K562 (cell line): Measurements from ENCODE around the gene NACC1. TPM values are rescaled to one million over a fixed set of nuclear protein-coding genes. Genes with fewer than 3 reads are reported as not detected.

Experiments
- CCNT2 ChIP-seq: IDR thresholded peaks from 2 replicates; pipeline ENCODE4 v1.6.1; 2011; ENCODE audit warnings: borderline replicate concordance, low read depth, mild to moderate bottlenecking, moderate library complexity, mixed read lengths, low read length; ENCODE audit not compliant: insufficient read length; ENCODE audit errors: extremely low read depth
- HMGN3 ChIP-seq: IDR thresholded peaks from 2 replicates; pipeline ENCODE4 v1.6.1; 2011; ENCODE audit warnings: borderline replicate concordance, low read depth, mild to moderate bottlenecking, mixed read lengths, low read length; ENCODE audit not compliant: insufficient read length; ENCODE audit errors: extremely low read depth
- IFI16 ChIP-seq: fragments of 250-450 bp; sonication (Bioruptor Pico); IDR thresholded peaks from 2 replicates; pipeline ENCODE4 v2.1.2; 2022; ENCODE audit warnings: mild to moderate bottlenecking, inconsistent platforms
- NR2F6 ChIP-seq: fragments of 450-650 bp; formaldehyde crosslinking; IDR thresholded peaks from 2 replicates; pipeline ENCODE4 v1.4.0; 2020; ENCODE audit warnings: mild to moderate bottlenecking
- SAP30 ChIP-seq: fragments of 200-600 bp; sonication (generic); IDR thresholded peaks from 2 replicates; pipeline ENCODE4 v1.6.1; 2012; ENCODE audit warnings: borderline replicate concordance, low read depth, mild to moderate bottlenecking, moderate library complexity, low read length, control low read depth, inconsistent platforms; ENCODE audit not compliant: insufficient read depth, poor library complexity, severe bottlenecking
- SLC30A9 ChIP-seq: fragments of 250-450 bp; sonication (Bioruptor Pico); IDR thresholded peaks from 2 replicates; pipeline ENCODE4 v1.8.0; 2022; ENCODE audit warnings: mild to moderate bottlenecking, moderate library complexity
- SMARCA5 ChIP-seq: fragments of 450-650 bp; IDR thresholded peaks from 2 replicates; pipeline ENCODE4 v1.6.1; 2016
- SOX6 ChIP-seq: fragments of 450-650 bp; IDR thresholded peaks from 2 replicates; pipeline ENCODE4 v1.6.1; 2014; ENCODE audit warnings: mild to moderate bottlenecking
- ZNF408 ChIP-seq: fragments of 250-450 bp; sonication (Bioruptor Pico); IDR thresholded peaks from 2 replicates; pipeline ENCODE4 v1.4.0; 2020; ENCODE audit warnings: low read depth, mild to moderate bottlenecking, moderate library complexity
- polyA plus RNA-seq, 8 experiments: library from polyadenylated mRNA; depleted of rRNA in 4 of 8; stranded (reverse) in 5 of 8; unstranded in 3 of 8; fragments of >200 nt; fragmentation: Nextera tagmentation in 2 of 8; fragmentation: Illumina TruSeq in 1 of 8; extraction: Ambion mirVana in 2 of 8; extraction: Trizol in 1 of 8; gene quantifications; 2 replicates each; pipeline versions ENCODE4 v1.2.1 to v1.2.3, GENCODE V29; 2011 to 2014; ENCODE audit warnings: inconsistent platforms in 1 of 8, missing spikeins in 1 of 8
- total RNA-seq, 7 experiments: library from RNA; depleted of rRNA in 6 of 7; stranded (reverse); fragments of >200 nt in 6 of 7; fragmentation: Illumina TruSeq in 2 of 7; extraction: Trizol in 2 of 7; gene quantifications; 2 replicates each; pipeline versions ENCODE4 v1.2.1 to v1.2.3, GENCODE V29; 2011 to 2021; ENCODE audit warnings: low replicate concordance in 1 of 7
- TF ChIP-seq, protein P1 (sequence below): sonication (generic); formaldehyde crosslinking; IDR thresholded peaks from 2 replicates; pipeline ENCODE4 v1.8.0; 2023; ENCODE audit warnings: missing genetic modification reagents, mild to moderate bottlenecking, borderline replicate concordance
- TF ChIP-seq, protein P2 (sequence below): fragments of 450-650 bp; IDR thresholded peaks from 2 replicates; pipeline ENCODE4 v1.6.1; 2016; ENCODE audit warnings: mild to moderate bottlenecking

NACC1 gene
- total and polyA plus RNA-seq, 9 of the 15 experiments (the other 6 are each of a cell fraction or from before 2014, with no cell fraction given): 0.04 to 96.6 (median 25.8) TPM

DNA sequence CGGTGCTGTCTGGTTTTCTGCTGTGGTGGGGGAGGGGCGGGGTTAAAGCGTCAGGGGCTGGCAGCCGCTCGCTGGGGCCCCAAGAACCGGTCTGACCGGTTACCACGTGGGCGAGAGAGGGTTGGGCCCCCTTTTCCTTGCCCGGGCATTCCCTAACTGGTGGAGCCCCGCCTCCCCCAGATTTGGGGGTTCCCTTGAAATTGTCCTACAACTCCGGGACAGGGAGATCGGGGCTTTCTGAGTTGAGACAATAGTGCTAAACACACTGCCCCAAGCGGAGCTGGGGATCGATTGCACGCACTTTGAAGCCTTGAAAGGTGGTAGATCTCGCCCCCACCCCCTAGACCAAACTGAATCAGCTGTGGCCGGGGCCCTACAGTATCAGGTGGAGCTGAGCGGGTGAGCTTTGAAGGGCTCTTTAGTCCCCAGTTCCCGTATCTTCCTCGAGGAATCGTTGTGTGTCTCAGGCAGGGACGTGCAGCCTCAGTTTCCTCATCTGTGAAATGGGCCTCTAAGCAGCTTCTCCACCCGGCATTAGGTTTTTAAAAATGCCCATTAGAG, 36.9 kb downstream of the NACC1 start (continued):
- TF ChIP-seq, protein P1, sequence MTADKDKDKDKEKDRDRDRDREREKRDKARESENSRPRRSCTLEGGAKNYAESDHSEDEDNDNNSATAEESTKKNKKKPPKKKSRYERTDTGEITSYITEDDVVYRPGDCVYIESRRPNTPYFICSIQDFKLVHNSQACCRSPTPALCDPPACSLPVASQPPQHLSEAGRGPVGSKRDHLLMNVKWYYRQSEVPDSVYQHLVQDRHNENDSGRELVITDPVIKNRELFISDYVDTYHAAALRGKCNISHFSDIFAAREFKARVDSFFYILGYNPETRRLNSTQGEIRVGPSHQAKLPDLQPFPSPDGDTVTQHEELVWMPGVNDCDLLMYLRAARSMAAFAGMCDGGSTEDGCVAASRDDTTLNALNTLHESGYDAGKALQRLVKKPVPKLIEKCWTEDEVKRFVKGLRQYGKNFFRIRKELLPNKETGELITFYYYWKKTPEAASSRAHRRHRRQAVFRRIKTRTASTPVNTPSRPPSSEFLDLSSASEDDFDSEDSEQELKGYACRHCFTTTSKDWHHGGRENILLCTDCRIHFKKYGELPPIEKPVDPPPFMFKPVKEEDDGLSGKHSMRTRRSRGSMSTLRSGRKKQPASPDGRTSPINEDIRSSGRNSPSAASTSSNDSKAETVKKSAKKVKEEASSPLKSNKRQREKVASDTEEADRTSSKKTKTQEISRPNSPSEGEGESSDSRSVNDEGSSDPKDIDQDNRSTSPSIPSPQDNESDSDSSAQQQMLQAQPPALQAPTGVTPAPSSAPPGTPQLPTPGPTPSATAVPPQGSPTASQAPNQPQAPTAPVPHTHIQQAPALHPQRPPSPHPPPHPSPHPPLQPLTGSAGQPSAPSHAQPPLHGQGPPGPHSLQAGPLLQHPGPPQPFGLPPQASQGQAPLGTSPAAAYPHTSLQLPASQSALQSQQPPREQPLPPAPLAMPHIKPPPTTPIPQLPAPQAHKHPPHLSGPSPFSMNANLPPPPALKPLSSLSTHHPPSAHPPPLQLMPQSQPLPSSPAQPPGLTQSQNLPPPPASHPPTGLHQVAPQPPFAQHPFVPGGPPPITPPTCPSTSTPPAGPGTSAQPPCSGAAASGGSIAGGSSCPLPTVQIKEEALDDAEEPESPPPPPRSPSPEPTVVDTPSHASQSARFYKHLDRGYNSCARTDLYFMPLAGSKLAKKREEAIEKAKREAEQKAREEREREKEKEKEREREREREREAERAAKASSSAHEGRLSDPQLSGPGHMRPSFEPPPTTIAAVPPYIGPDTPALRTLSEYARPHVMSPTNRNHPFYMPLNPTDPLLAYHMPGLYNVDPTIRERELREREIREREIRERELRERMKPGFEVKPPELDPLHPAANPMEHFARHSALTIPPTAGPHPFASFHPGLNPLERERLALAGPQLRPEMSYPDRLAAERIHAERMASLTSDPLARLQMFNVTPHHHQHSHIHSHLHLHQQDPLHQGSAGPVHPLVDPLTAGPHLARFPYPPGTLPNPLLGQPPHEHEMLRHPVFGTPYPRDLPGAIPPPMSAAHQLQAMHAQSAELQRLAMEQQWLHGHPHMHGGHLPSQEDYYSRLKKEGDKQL (CRISPR knock-in tag): no peak; the same call in 1 of the 2 replicates
- TF ChIP-seq NR2F6 (CRISPR knock-in tag): no peak
- no peak for TF ChIP-seq CCNT2
- peak; percentile 2 for TF ChIP-seq HMGN3
- TF ChIP-seq ZNF408 (CRISPR knock-in tag): no peak
- no peak for TF ChIP-seq SAP30
- no peak for TF ChIP-seq IFI16 (CRISPR knock-in tag)
- TF ChIP-seq, protein P2, sequence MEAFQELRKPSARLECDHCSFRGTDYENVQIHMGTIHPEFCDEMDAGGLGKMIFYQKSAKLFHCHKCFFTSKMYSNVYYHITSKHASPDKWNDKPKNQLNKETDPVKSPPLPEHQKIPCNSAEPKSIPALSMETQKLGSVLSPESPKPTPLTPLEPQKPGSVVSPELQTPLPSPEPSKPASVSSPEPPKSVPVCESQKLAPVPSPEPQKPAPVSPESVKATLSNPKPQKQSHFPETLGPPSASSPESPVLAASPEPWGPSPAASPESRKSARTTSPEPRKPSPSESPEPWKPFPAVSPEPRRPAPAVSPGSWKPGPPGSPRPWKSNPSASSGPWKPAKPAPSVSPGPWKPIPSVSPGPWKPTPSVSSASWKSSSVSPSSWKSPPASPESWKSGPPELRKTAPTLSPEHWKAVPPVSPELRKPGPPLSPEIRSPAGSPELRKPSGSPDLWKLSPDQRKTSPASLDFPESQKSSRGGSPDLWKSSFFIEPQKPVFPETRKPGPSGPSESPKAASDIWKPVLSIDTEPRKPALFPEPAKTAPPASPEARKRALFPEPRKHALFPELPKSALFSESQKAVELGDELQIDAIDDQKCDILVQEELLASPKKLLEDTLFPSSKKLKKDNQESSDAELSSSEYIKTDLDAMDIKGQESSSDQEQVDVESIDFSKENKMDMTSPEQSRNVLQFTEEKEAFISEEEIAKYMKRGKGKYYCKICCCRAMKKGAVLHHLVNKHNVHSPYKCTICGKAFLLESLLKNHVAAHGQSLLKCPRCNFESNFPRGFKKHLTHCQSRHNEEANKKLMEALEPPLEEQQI: no peak
- no peak for TF ChIP-seq SLC30A9 (CRISPR knock-in tag)
- TF ChIP-seq SOX6: no peak
- peak; percentile 96 for TF ChIP-seq SMARCA5
